K562 (cell line): ENCODE data around the gene CHD5. TPM values are rescaled to one million over a fixed set of nuclear protein-coding genes. Genes with fewer than 3 reads are reported as not detected.

Source experiments
- CAMTA2 ChIP-seq: fragments of 250-450 bp; sonication (Bioruptor Pico); conservative IDR thresholded peaks from 2 replicates; pipeline ENCODE4 v1.5.1; 2022
- DDX20 ChIP-seq: fragments of 450-650 bp; IDR thresholded peaks from 2 replicates; pipeline ENCODE4 v1.6.1; 2016; ENCODE audit warnings: missing genetic modification characterization, low read depth, mild to moderate bottlenecking, missing compliant biosample characterization, moderate library complexity
- ELF1 ChIP-seq: fragments of 200-800 bp; sonication (Bioruptor generic); IDR thresholded peaks from 2 replicates; pipeline ENCODE4 v1.6.1; 2016; ENCODE audit warnings: missing genetic modification characterization, missing compliant biosample characterization
- HDAC3 ChIP-seq: fragments of 450-650 bp; IDR thresholded peaks from 2 replicates; pipeline ENCODE4 v1.6.1; 2018; ENCODE audit warnings: borderline replicate concordance, mild to moderate bottlenecking, moderate library complexity; ENCODE audit not compliant: partially characterized antibody
- HMG20A ChIP-seq: fragments of 450-650 bp; formaldehyde crosslinking; conservative IDR thresholded peaks from 2 replicates; pipeline ENCODE4 v1.4.0; 2020; ENCODE audit warnings: mild to moderate bottlenecking, mixed read lengths
- LEF1 ChIP-seq: fragments of 450-650 bp; IDR thresholded peaks from 2 replicates; pipeline ENCODE4 v1.6.1; 2016; ENCODE audit warnings: mild to moderate bottlenecking
- NEUROD1 ChIP-seq: fragments of 150-350 bp; IDR thresholded peaks from 2 replicates; pipeline ENCODE4 v1.6.1; 2014; ENCODE audit warnings: borderline replicate concordance, low read length, low read depth; ENCODE audit not compliant: partially characterized antibody
- NFRKB ChIP-seq: fragments of 450-650 bp; IDR thresholded peaks from 2 replicates; pipeline ENCODE4 v1.6.1; 2016; ENCODE audit warnings: low read depth
- RAD51 ChIP-seq: fragments of 450-650 bp; IDR thresholded peaks from 2 replicates; pipeline ENCODE4 v1.7.1; 2016; ENCODE audit warnings: low read depth, mild to moderate bottlenecking, borderline replicate concordance
- RB1 ChIP-seq: fragments of 450-650 bp; IDR thresholded peaks from 2 replicates; pipeline ENCODE4 v1.6.1; 2017; ENCODE audit warnings: low read depth, mild to moderate bottlenecking
- TAF7 ChIP-seq: fragments of 450-650 bp; IDR thresholded peaks from 2 replicates; pipeline ENCODE4 v1.6.1; 2016; ENCODE audit warnings: missing genetic modification characterization, missing compliant biosample characterization
- ZFPM2 ChIP-seq: fragments of 250-450 bp; sonication (Bioruptor Pico); IDR thresholded peaks from 2 replicates; pipeline ENCODE4 v1.5.1; 2022; ENCODE audit warnings: mild to moderate bottlenecking
- polyA plus RNA-seq, 8 experiments: library from polyadenylated mRNA; depleted of rRNA in 4 of 8; stranded (reverse) in 5 of 8; unstranded in 3 of 8; fragments of >200 nt; fragmentation: Nextera tagmentation in 2 of 8; fragmentation: Illumina TruSeq in 1 of 8; extraction: Ambion mirVana in 2 of 8; extraction: Trizol in 1 of 8; gene quantifications; 2 replicates each; pipeline versions ENCODE4 v1.2.1 to v1.2.3, GENCODE V29; 2011 to 2014; ENCODE audit warnings: inconsistent platforms in 1 of 8, missing spikeins in 1 of 8
- total RNA-seq, 7 experiments: library from RNA; depleted of rRNA in 6 of 7; stranded (reverse); fragments of >200 nt in 6 of 7; fragmentation: Illumina TruSeq in 2 of 7; extraction: Trizol in 2 of 7; gene quantifications; 2 replicates each; pipeline versions ENCODE4 v1.2.1 to v1.2.3, GENCODE V29; 2011 to 2021; ENCODE audit warnings: low replicate concordance in 1 of 7
- TF ChIP-seq, protein P1 (sequence below): fragments of 200-800 bp; sonication (Bioruptor generic); IDR thresholded peaks from 2 replicates; pipeline ENCODE4 v1.6.1; 2017; ENCODE audit warnings: missing genetic modification characterization, missing compliant biosample characterization
- TF ChIP-seq, protein P2 (sequence below): fragments of 450-650 bp; formaldehyde crosslinking; IDR thresholded peaks from 2 replicates; pipeline ENCODE4 v1.4.0; 2020; ENCODE audit warnings: mild to moderate bottlenecking, mixed read lengths
- TF ChIP-seq, protein P3 (sequence below): sonication (generic); formaldehyde crosslinking; IDR thresholded peaks from 2 replicates; pipeline ENCODE4 v1.8.1; 2023; ENCODE audit warnings: missing genetic modification reagents, mild to moderate bottlenecking, borderline replicate concordance
- TF ChIP-seq, protein P4 (sequence below): fragments of 250-450 bp; sonication (Bioruptor Pico); IDR thresholded peaks from 2 replicates; pipeline ENCODE4 v1.8.0; 2021; ENCODE audit warnings: moderate library complexity, mild to moderate bottlenecking, inconsistent platforms

CHD5 gene
- total and polyA plus RNA-seq, 9 of the 15 experiments (the other 6 are each of a cell fraction or from before 2014, with no cell fraction given), result 0.03 to 0.52 (median 0.11) TPM; not detected in 2

DNA sequence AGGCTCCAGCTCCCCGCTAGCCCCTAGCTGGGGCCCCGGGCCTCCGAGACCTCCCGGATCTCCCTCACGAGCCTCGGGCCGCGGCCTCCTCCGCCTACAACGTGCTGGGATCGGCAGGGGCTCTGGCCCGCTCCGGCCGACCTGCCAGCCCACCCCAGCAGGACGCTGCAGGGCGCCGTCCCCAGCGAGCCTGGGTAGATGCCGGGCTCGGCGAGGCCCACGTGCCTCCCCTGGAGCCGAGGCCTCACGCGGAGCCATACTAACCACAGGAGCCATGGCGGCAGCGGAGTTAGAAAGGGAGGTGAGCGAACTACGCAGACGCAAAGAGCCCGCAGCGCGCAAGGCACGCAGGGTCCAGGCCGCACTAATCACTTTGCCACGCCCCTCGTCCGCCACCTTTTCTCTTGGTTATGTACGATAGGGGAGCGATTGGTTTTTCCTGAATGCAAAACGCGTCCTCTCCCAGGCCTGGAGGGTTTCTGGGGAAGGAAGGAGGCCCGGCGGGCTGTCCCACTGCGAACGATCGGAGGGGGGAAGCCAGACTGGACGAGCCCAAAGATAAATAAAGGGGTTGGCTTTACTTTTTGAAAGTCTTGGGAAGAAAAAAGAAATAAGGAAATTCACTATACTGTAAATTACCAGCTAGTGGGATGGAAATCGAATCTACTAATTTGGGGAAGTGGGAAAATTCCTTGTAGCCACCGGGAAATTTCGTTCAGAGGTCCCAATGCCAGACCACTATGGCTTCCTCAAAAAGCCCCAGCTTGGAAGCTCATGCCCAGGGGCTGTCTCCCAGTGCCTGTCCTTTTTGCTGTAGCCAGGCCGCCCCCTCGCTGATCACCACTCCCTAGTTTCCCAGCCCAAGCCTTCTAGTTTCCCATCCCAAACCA lies 19.4 kb upstream of the CHD5 start, which contains the start of gene RPL22 (continued):
- peak; percentile 96 for TF ChIP-seq NEUROD1
- TF ChIP-seq, protein P1, sequence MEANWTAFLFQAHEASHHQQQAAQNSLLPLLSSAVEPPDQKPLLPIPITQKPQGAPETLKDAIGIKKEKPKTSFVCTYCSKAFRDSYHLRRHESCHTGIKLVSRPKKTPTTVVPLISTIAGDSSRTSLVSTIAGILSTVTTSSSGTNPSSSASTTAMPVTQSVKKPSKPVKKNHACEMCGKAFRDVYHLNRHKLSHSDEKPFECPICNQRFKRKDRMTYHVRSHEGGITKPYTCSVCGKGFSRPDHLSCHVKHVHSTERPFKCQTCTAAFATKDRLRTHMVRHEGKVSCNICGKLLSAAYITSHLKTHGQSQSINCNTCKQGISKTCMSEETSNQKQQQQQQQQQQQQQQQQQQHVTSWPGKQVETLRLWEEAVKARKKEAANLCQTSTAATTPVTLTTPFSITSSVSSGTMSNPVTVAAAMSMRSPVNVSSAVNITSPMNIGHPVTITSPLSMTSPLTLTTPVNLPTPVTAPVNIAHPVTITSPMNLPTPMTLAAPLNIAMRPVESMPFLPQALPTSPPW (CRISPR knock-in tag), result peak; percentile 45
- no peak for TF ChIP-seq HDAC3
- no peak; the same call in 1 of the 2 replicates for TF ChIP-seq RAD51
- no peak for TF ChIP-seq LEF1
- no peak for TF ChIP-seq DDX20 (tag)
- TF ChIP-seq, protein P2, sequence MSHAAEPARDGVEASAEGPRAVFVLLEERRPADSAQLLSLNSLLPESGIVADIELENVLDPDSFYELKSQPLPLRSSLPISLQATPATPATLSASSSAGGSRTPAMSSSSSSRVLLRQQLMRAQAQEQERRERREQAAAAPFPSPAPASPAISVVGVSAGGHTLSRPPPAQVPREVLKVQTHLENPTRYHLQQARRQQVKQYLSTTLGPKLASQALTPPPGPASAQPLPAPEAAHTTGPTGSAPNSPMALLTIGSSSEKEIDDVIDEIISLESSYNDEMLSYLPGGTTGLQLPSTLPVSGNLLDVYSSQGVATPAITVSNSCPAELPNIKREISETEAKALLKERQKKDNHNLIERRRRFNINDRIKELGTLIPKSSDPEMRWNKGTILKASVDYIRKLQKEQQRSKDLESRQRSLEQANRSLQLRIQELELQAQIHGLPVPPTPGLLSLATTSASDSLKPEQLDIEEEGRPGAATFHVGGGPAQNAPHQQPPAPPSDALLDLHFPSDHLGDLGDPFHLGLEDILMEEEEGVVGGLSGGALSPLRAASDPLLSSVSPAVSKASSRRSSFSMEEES, result no peak
- peak; percentile 84 for TF ChIP-seq NFRKB
- TF ChIP-seq, protein P3, sequence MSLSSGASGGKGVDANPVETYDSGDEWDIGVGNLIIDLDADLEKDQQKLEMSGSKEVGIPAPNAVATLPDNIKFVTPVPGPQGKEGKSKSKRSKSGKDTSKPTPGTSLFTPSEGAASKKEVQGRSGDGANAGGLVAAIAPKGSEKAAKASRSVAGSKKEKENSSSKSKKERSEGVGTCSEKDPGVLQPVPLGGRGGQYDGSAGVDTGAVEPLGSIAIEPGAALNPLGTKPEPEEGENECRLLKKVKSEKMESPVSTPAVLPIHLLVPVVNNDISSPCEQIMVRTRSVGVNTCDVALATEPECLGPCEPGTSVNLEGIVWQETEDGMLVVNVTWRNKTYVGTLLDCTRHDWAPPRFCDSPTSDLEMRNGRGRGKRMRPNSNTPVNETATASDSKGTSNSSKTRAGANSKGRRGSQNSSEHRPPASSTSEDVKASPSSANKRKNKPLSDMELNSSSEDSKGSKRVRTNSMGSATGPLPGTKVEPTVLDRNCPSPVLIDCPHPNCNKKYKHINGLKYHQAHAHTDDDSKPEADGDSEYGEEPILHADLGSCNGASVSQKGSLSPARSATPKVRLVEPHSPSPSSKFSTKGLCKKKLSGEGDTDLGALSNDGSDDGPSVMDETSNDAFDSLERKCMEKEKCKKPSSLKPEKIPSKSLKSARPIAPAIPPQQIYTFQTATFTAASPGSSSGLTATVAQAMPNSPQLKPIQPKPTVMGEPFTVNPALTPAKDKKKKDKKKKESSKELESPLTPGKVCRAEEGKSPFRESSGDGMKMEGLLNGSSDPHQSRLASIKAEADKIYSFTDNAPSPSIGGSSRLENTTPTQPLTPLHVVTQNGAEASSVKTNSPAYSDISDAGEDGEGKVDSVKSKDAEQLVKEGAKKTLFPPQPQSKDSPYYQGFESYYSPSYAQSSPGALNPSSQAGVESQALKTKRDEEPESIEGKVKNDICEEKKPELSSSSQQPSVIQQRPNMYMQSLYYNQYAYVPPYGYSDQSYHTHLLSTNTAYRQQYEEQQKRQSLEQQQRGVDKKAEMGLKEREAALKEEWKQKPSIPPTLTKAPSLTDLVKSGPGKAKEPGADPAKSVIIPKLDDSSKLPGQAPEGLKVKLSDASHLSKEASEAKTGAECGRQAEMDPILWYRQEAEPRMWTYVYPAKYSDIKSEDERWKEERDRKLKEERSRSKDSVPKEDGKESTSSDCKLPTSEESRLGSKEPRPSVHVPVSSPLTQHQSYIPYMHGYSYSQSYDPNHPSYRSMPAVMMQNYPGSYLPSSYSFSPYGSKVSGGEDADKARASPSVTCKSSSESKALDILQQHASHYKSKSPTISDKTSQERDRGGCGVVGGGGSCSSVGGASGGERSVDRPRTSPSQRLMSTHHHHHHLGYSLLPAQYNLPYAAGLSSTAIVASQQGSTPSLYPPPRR (CRISPR knock-in tag), result peak; percentile 92; the same call in 1 of the 2 replicates
- TF ChIP-seq ELF1 (tag), result no peak
- TF ChIP-seq CAMTA2 (CRISPR knock-in tag), result no peak
- peak; percentile 80 for TF ChIP-seq RB1
- no peak for TF ChIP-seq HMG20A
- TF ChIP-seq, protein P4, sequence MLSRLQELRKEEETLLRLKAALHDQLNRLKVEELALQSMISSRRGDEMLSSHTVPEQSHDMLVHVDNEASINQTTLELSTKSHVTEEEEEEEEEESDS, result no peak
- TF ChIP-seq TAF7 (tag), result peak; percentile 89
- no peak for TF ChIP-seq ZFPM2 (CRISPR knock-in tag)
